Testis (tissue), 3 donors: Measurements from ENCODE around the gene PPP1R17. TPM values are rescaled to one million over a fixed set of nuclear protein-coding genes. Genes with fewer than 3 reads are reported as not detected.

Experiments used
- DNase-seq: peaks from one replicate; pipeline ENCODE4 v3.0.0-alpha.2; 2019
- H3K27ac ChIP-seq, 2 donors: fragments of 200-600 bp; sonication (generic); one replicate each; pipeline ENCODE4 v1.5.1; 2019
- H3K27me3 ChIP-seq: fragments of 200-600 bp; sonication (generic); one replicate; pipeline ENCODE4 v1.5.1; 2019
- H3K36me3 ChIP-seq: fragments of 200-600 bp; sonication (generic); one replicate; pipeline ENCODE4 v1.5.1; 2017; ENCODE audit warnings: low read depth; ENCODE audit errors: missing control alignments
- H3K4me1 ChIP-seq: fragments of 200-600 bp; sonication (generic); one replicate; pipeline ENCODE4 v1.5.1; 2019
- H3K4me3 ChIP-seq, 2 donors: fragments of 200-600 bp; sonication (generic); one replicate each; pipeline ENCODE4 v1.5.1; 2017 to 2019
- H3K9me3 ChIP-seq: fragments of 200-600 bp; sonication (generic); one replicate; pipeline ENCODE4 v1.5.1; 2017
- CTCF ChIP-seq, 3 experiments: fragments of 450-650 bp in 2 of 3; fragments of 200-600 bp in 1 of 3; sonication (generic) in 1 of 3; IDR thresholded peaks; one replicate each; pipeline ENCODE4 v1.5.1; 2016 to 2019; ENCODE audit warnings: antibody characterized with exemption in 3 of 3, mild to moderate bottlenecking in 2 of 3, moderate library complexity in 1 of 3
- POLR2A ChIP-seq: fragments of 450-650 bp; IDR thresholded peaks from one replicate; pipeline ENCODE4 v1.6.1; 2017; ENCODE audit warnings: antibody characterized with exemption, mild to moderate bottlenecking, moderate library complexity
- WGBS, 2 donors: methylation state at CpG; one replicate each; pipeline ENCODE4 v1.1.5; 2018; 5-methylcytosine and 5-hydroxymethylcytosine counted together
- intact Hi-C: fragments of 100-400 bp; cut with DNase I; formaldehyde crosslinking; loops from one replicate; pipeline ENCODE4 v1.15.1; 2023; ENCODE audit warnings: low total_unique reads
- polyA plus RNA-seq: library from polyadenylated mRNA; stranded (reverse); fragments of 350-450 nt; fragmentation: Illumina TruSeq; extraction: RNeasy Lipid Tissue Mini Kit (QIAGEN cat#74804); gene quantifications from one replicate; pipeline ENCODE4 v1.2.3, GENCODE V29; 2014; ENCODE audit warnings: low read depth, low replicate concordance; ENCODE audit not compliant: insufficient read depth
- total RNA-seq, 2 donors: library from RNA; depleted of rRNA; stranded (reverse); fragments of >200 nt; gene quantifications; one replicate each; pipeline ENCODE4 v1.2.3, GENCODE V29; 2016

Gene PPP1R17
- total and polyA plus RNA-seq, 3 donors from 2014 or later: 1.7 to 4.1 (median 2.4) TPM

GRCh38 chr7:31664890-31665289, 22.1 kb upstream of the PPP1R17 start:
- Histone ChIP-seq H3K27me3 (no peaks in the 10 kb centered on the region), H3K27ac (no peak overlapping the region), H3K36me3 (no peaks in the 10 kb centered on the region), H3K4me1 (no peaks in the 10 kb centered on the region), H3K4me3 (no peak overlapping the region), H3K9me3 (no peaks in the 10 kb centered on the region)
- intact Hi-C loops: no loop called here
- no peak for DNase-seq
- TF ChIP-seq CTCF (IDR thresholded peaks at IDR 0.05): no peak
- TF ChIP-seq POLR2A: no peak

DNA sequence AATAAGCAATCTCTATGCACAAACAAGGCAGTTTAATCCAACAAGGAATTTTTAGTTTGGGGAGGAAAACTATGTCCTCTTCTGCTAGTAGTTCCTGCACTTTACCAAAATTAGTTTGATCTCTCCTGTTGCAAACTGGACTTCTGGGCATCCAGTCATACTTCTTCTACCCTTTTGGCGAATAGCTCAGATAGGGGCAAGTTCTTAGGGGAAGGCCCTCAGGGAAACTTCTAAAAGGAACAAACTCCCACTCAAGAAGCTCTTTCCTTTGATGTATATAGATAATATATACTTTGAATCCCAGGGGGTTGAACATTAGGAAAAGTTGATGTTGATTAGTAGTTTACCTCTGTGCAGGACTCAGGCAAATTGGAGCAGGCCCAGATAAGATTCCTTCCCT, 21.5 kb upstream of the PPP1R17 start:
- intact Hi-C loops: no loop called here
- WGBS, 2 donors: 55 to 75% methylated on average over 1 of the region's 1 CpG
- H3K27ac ChIP-seq: no peak overlapping the region
- no peaks in the 10 kb centered on the region for H3K9me3 ChIP-seq
- TF ChIP-seq POLR2A (no peak), CTCF (IDR thresholded peaks at IDR 0.05) (no peak)
- H3K36me3 ChIP-seq: no peaks in the 10 kb centered on the region
- H3K4me1 ChIP-seq: no peaks in the 10 kb centered on the region
- no peak overlapping the region for H3K4me3 ChIP-seq
- H3K27me3 ChIP-seq: no peaks in the 10 kb centered on the region
- no peak for DNase-seq

- TF ChIP-seq POLR2A (no peak), CTCF (IDR thresholded peaks at IDR 0.05) (no peak)
- H3K4me1 ChIP-seq: no peaks in the 10 kb centered on the region
- no peak for DNase-seq
- H3K9me3 ChIP-seq: no peaks in the 10 kb centered on the region
- no peak overlapping the region for H3K4me3 ChIP-seq
- intact Hi-C loops: no loop called here
- H3K27ac ChIP-seq: no peak overlapping the region
- H3K36me3 ChIP-seq: no peaks in the 10 kb centered on the region
- no peaks in the 10 kb centered on the region for H3K27me3 ChIP-seq
Observed at GRCh38 chr7:31669461-31669860, 17.6 kb upstream of the PPP1R17 start.

DNA sequence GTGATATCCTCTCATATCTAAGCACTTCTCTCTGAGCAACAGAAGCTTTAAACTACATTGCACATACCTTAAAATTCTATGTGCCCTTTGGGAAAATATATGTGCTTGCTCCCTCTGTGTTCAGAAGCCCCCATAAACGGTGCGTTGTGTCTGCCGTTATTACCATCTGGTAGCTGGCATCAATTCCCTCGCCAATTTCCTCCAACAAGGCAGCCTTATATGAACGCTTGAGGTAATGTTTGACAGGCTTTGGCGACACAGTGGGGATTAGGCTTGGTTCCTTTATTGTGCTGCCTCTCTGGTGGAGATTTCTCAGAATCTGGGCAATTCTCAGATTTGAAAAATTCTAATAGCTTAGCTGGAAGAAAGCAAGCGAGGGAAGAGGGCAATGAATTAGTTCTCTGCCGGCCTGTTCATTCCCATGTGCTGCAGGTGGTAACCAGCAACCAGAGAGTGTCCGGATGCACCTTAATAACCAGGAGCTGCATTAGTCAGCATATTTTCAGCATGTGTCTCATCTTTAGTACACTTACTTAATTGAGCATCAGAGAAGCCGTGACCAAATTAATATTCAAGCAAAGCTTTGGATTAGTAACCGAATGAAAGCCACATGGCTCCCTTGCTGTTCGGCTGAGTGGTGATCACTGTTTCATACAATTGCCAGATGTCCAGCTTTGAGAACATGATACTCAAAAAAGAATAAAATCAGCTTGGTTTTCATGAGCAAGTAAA, 7.3 kb upstream of the PPP1R17 start:
- Histone ChIP-seq H3K4me1 (no peaks in the 10 kb centered on the region), H3K27me3 (no peaks in the 10 kb centered on the region), H3K9me3 (no peaks in the 10 kb centered on the region), H3K36me3 (no peaks in the 10 kb centered on the region), H3K4me3 (no peak overlapping the region), H3K27ac (no peak overlapping the region)
- intact Hi-C loops: no loop called here
- TF ChIP-seq POLR2A (no peak), CTCF (IDR thresholded peaks at IDR 0.05) (no peak)
- DNase-seq: no peak
- 87 to 95% methylated on average over 12 of the region's 12 CpGs for WGBS, 2 donors
